Endothelial cell of umbilical vein (primary cell): ENCODE data around the gene PXMP2. TPM values are rescaled to one million over a fixed set of nuclear protein-coding genes. Genes with fewer than 3 reads are reported as not detected.

Experiments used
- BruUV-seq: library from RNA; stranded (reverse); fragments of 400-500 nt; replicated peaks from 2 replicates; lab custom pipeline; 2021; lab: Mats Ljungman, UMichigan
- CTCF ChIA-PET: fragments of 300-600, 350-600 bp; sonication (Branson Sonifier 250); formaldehyde crosslinking; loops from one replicate; lab custom pipeline; 2021; ENCODE audit warnings: antibody characterized with exemption, inconsistent platforms; lab: Charles Lee
- POLR2A ChIA-PET: fragments of 300-600, 350-600 bp; sonication (Branson Sonifier 250); formaldehyde crosslinking; loops from one replicate; lab custom pipeline; 2021; ENCODE audit warnings: antibody characterized with exemption, inconsistent platforms; lab: Charles Lee
- DNase-seq: peaks from one replicate; pipeline ENCODE4 v3.0.0-alpha.2; 2011; ENCODE audit warnings: low read depth, low spot score
- FAIRE-seq: peaks from 2 replicates; lab custom pipeline; 2011; peaks lifted over from hg19 to GRCh38; lab: Jason Lieb, UNC
- H2AFZ ChIP-seq: 2 replicates; pipeline ENCODE4 v1.6.0; 2012; ENCODE audit warnings: low read depth, low read length, control low read depth, inconsistent platforms
- H3K27ac ChIP-seq: 2 replicates; pipeline ENCODE4 v1.5.1; 2011; ENCODE audit warnings: low read depth, mild to moderate bottlenecking, control low read depth, low read length, moderate library complexity; ENCODE audit not compliant: insufficient read depth
- H3K27me3 ChIP-seq, 2 experiments: 2 replicates each; pipeline versions ENCODE4 v1.6.0 to v1.6.1; 2011; ENCODE audit warnings: low read length in 2 of 2, mixed read lengths in 1 of 2; ENCODE audit not compliant: control insufficient read depth in 2 of 2, insufficient read depth in 2 of 2
- H3K36me3 ChIP-seq, 2 experiments: 2 replicates in 1 of 2; 3 replicates in 1 of 2; pipeline ENCODE4 v1.5.1; 2011; ENCODE audit warnings: low read length in 2 of 2, mild to moderate bottlenecking in 1 of 2, moderate library complexity in 1 of 2; ENCODE audit not compliant: control insufficient read depth in 2 of 2, insufficient read depth in 2 of 2; ENCODE audit errors: extremely low read depth in 1 of 2
- H3K4me1 ChIP-seq: 3 replicates; pipeline ENCODE4 v1.5.1; 2011; ENCODE audit warnings: mild to moderate bottlenecking, low read length; ENCODE audit not compliant: control insufficient read depth, insufficient read depth; ENCODE audit errors: extremely low read depth
- H3K4me2 ChIP-seq: 2 replicates; pipeline ENCODE4 v1.6.1; 2011; ENCODE audit warnings: low read length, control low read depth, mixed read lengths; ENCODE audit not compliant: insufficient read depth
- H3K4me3 ChIP-seq, 3 experiments: fragments of 200-600 bp in 1 of 3; sonication (generic), shearing (Covaris generic) in 1 of 3; replicated peaks in 1 of 3; 2 replicates each; pipeline ENCODE4 v1.5.1; 2011 to 2016; ENCODE audit warnings: control low read depth in 3 of 3, low read length in 3 of 3, mild to moderate bottlenecking in 2 of 3, inconsistent platforms in 1 of 3, low read depth in 1 of 3, moderate library complexity in 1 of 3; ENCODE audit not compliant: insufficient read depth in 1 of 3
- H3K79me2 ChIP-seq: 2 replicates; pipeline ENCODE4 v1.6.0; 2012; ENCODE audit warnings: low read length, inconsistent platforms; ENCODE audit not compliant: control insufficient read depth, insufficient read depth
- H3K9ac ChIP-seq: replicated peaks from 2 replicates; pipeline ENCODE3; 2011; ENCODE audit warnings: low read length, control low read depth; ENCODE audit not compliant: insufficient read depth; ENCODE audit errors: extremely low read depth
- H3K9me1 ChIP-seq: replicated peaks from 3 replicates; pipeline ENCODE4 v1.6.0; 2011; ENCODE audit warnings: mild to moderate bottlenecking, low read length; ENCODE audit not compliant: control insufficient read depth, insufficient read depth; ENCODE audit errors: extremely low read depth
- H3K9me3 ChIP-seq: replicated peaks from 2 replicates; pipeline ENCODE4 v1.5.1; 2012; ENCODE audit warnings: low read length, inconsistent platforms; ENCODE audit not compliant: control insufficient read depth, insufficient read depth
- H4K20me1 ChIP-seq: replicated peaks from 2 replicates; pipeline ENCODE3; 2011; ENCODE audit warnings: mild to moderate bottlenecking, low read length; ENCODE audit not compliant: control insufficient read depth, insufficient read depth; ENCODE audit errors: extremely low read depth
- EZH2 ChIP-seq: IDR thresholded peaks from 2 replicates; pipeline ENCODE4 v1.6.1; 2012; ENCODE audit warnings: borderline replicate concordance, low read depth, mild to moderate bottlenecking, moderate library complexity, low read length, inconsistent platforms; ENCODE audit not compliant: severe bottlenecking
- FOS ChIP-seq: IDR thresholded peaks from 2 replicates; pipeline ENCODE4 v1.6.1; 2011; ENCODE audit warnings: mild to moderate bottlenecking, low read length, moderate library complexity, borderline replicate concordance; ENCODE audit not compliant: insufficient read depth
- GATA2 ChIP-seq: IDR thresholded peaks from 2 replicates; pipeline ENCODE4 v1.7.0; 2011; ENCODE audit warnings: low read depth, mild to moderate bottlenecking, moderate library complexity, mixed read lengths, low read length; ENCODE audit not compliant: insufficient read length, insufficient read depth
- JUN ChIP-seq: IDR thresholded peaks from 2 replicates; pipeline ENCODE4 v1.6.1; 2011; ENCODE audit warnings: borderline replicate concordance, low read depth; ENCODE audit not compliant: insufficient read length, insufficient read depth
- MYC ChIP-seq: IDR thresholded peaks from one replicate; pipeline ENCODE4 v1.6.1; 2011; ENCODE audit warnings: mild to moderate bottlenecking, low read depth, low read length
- POLR2AphosphoS5 ChIP-seq: IDR thresholded peaks from 2 replicates; pipeline ENCODE4 v1.6.1; 2012; ENCODE audit warnings: low read depth, mild to moderate bottlenecking, control low read depth, low read length, moderate library complexity; ENCODE audit not compliant: insufficient read depth
- dilution Hi-C: fragments of 300-500 bp; cut with MboI; formaldehyde crosslinking; loops from one replicate; pipeline ENCODE4 v1.15.0; 2019; ENCODE audit warnings: low sequenced_read_pairs; ENCODE audit not compliant: extremely low pct_ligation_motif_present
- intact Hi-C: fragments of 100-400 bp; cut with micrococcal nuclease; formaldehyde crosslinking; loops from one replicate; pipeline ENCODE4 v1.10.0; 2022
- polyA plus RNA-seq, 4 experiments: library from polyadenylated mRNA; depleted of rRNA in 3 of 4; stranded (reverse) in 3 of 4; unstranded in 1 of 4; fragments of >200 nt; gene quantifications; 2 replicates each; pipeline versions ENCODE4 v1.2.1 to v1.2.3, GENCODE V29; 2011 to 2012; ENCODE audit warnings: missing spikeins in 1 of 4
- total RNA-seq: library from RNA; stranded (reverse); gene quantifications from 2 replicates; pipeline ENCODE4 v1.2.3, GENCODE V29; 2021
- TF ChIP-seq, protein P1 (sequence below): IDR thresholded peaks from 2 replicates; pipeline ENCODE4 v1.6.1; 2011; ENCODE audit not compliant: insufficient read depth, insufficient read length
- TF ChIP-seq, protein P2 (sequence below), 2 donors: IDR thresholded peaks; 1 replicate in 1 of 2; 2 replicates in 1 of 2; pipeline ENCODE4 v1.5.1; 2011; ENCODE audit warnings: low read length in 2 of 2, mild to moderate bottlenecking in 2 of 2, moderate library complexity in 2 of 2, control low read depth in 1 of 2, inconsistent platforms in 1 of 2, low read depth in 1 of 2; ENCODE audit not compliant: insufficient read depth in 1 of 2; ENCODE audit errors: extremely low read depth in 1 of 2

PXMP2 gene
- total and polyA plus RNA-seq, 2 donors (not counting 3 experiments of a cell fraction or from before 2014, with no cell fraction given): 24.0 to 31.5 TPM

DNA sequence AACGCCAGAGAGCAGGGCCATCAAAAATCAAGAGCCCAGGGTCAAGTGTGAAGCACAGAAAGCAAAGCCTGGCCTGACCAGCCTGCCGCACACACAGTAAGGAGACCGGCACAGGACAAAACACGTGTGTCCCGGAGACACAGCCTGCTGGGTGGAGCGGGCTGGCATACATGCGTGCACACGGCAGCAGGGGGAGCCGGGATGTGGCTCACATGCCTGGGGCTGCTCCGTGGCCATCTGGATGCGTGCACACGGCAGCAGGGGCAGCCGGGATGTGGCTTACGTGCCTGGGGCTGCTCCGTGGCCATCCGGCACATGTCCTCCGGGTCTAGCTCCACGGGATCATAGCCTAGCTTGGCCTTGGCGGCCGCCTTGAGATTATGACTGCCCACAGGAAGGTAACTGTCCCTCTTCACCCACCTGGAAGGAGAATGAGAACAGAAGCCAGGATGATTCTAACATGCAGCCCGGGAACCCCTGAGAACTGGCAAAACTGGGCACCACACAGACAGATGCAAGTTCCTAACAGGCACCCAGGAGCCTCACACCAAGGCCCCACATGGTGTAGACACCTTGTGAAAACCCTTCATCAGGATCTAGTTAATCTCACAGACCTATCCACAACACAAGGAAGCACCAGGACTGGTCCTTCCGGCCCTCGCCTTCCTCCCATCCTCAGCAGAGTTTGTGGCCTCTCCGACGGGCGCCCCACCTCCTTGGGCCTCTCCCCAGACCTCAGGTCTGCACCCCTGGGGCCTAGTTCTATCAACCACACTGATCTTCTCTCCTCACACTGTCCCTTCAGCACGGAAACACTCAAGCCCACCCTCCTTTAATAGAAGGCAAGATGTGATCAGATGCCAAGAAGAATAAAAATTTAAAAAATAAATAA, 13.9 kb upstream of the PXMP2 start:
- ChIA-PET POLR2A (no interaction called here), CTCF (no interaction called here)
- Histone ChIP-seq H3K9me1 (no peaks in the 10 kb centered on the region), H3K9me3 (no peaks in the 10 kb centered on the region), H3K4me2 (no peak overlapping the region), H3K27ac (no peak overlapping the region), H3K79me2 (no peaks in the 10 kb centered on the region), H3K36me3 (peaks cover 0 to 23% of the 10 kb centered on the region in 2 experiments), H2AFZ (no peak overlapping the region), H3K4me3 (no peak overlapping the region), H3K4me1 (peaks cover 3% of the 10 kb centered on the region), H3K9ac (no peak overlapping the region), H3K27me3 (no peaks in the 10 kb centered on the region), H4K20me1 (no peaks in the 10 kb centered on the region)
- BruUV-seq: no TSS peak
- intact Hi-C loops: no loop called here
- dilution Hi-C loops: no loop called here
- FAIRE-seq (no peak), DNase-seq (no peak)
- TF ChIP-seq, protein P1, sequence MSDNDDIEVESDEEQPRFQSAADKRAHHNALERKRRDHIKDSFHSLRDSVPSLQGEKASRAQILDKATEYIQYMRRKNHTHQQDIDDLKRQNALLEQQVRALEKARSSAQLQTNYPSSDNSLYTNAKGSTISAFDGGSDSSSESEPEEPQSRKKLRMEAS: no peak
- TF ChIP-seq EZH2: no peak
- no peak for TF ChIP-seq GATA2
- no peak for TF ChIP-seq MYC
- no peak for TF ChIP-seq POLR2AphosphoS5
- no peak for TF ChIP-seq FOS
- TF ChIP-seq JUN: no peak
- TF ChIP-seq, protein P2, sequence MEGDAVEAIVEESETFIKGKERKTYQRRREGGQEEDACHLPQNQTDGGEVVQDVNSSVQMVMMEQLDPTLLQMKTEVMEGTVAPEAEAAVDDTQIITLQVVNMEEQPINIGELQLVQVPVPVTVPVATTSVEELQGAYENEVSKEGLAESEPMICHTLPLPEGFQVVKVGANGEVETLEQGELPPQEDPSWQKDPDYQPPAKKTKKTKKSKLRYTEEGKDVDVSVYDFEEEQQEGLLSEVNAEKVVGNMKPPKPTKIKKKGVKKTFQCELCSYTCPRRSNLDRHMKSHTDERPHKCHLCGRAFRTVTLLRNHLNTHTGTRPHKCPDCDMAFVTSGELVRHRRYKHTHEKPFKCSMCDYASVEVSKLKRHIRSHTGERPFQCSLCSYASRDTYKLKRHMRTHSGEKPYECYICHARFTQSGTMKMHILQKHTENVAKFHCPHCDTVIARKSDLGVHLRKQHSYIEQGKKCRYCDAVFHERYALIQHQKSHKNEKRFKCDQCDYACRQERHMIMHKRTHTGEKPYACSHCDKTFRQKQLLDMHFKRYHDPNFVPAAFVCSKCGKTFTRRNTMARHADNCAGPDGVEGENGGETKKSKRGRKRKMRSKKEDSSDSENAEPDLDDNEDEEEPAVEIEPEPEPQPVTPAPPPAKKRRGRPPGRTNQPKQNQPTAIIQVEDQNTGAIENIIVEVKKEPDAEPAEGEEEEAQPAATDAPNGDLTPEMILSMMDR (IDR thresholded peaks at IDR 0.05; ENCODE audit: extremely low read depth in 1 of 2, insufficient read depth in 1 of 2, low read depth in 1 of 2, low read length in 2 of 2): no peak
